Measurements from ENCODE around the gene CYB561A3. TPM values are rescaled to one million over a fixed set of nuclear protein-coding genes. Genes with fewer than 3 reads are reported as not detected.
A peak's percentile ranks its signal among the peaks of the same experiment; 100 is the strongest.

The CYB561A3 gene
- total RNA-seq, 1 donor from 2014 or later = 26.4 TPM

GRCh38 chr11:61349189-61349751, 12.4 kb downstream of the CYB561A3 start:
- no peak for FAIRE-seq
- H3K4me1 ChIP-seq (ENCODE audit: insufficient read depth, low read length) = no peaks in the 10 kb centered on the region

GRCh38 chr11:61347916-61348461, 13.7 kb downstream of the CYB561A3 start:
- H3K4me1 ChIP-seq (ENCODE audit: insufficient read depth, low read length) = no peaks in the 10 kb centered on the region
- H4K20me1 ChIP-seq (ENCODE audit: insufficient read depth, low read length) = no peaks in the 10 kb centered on the region
- no peak overlapping the region for H3K27ac ChIP-seq (ENCODE audit: low read depth, low read length)
- peaks cover 4% of the 10 kb centered on the region for H3K9me3 Mint-ChIP-seq (ENCODE audit: unreplicated experiment)
- peak overlapping the region; percentile 34 for H3K4me3 Mint-ChIP-seq (ENCODE audit: unreplicated experiment)
- H3K27me3 Mint-ChIP-seq (ENCODE audit: low read depth, unreplicated experiment) = peaks cover 4% of the 10 kb centered on the region
- peaks cover 10% of the 10 kb centered on the region for H3K36me3 ChIP-seq (ENCODE audit: insufficient read depth, low read length)
- FAIRE-seq (no peak), DNase-seq (ENCODE audit: low read depth) (no peak)
- no peak overlapping the region for H3K9ac ChIP-seq (ENCODE audit: low read length)
- peaks cover 21% of the 10 kb centered on the region for H3K36me3 Mint-ChIP-seq (ENCODE audit: low read depth, unreplicated experiment)
- peaks cover 7% of the 10 kb centered on the region for H3K4me1 Mint-ChIP-seq (ENCODE audit: low read depth, unreplicated experiment)
- H3K27me3 ChIP-seq (ENCODE audit: insufficient read depth, low read length) = no peaks in the 10 kb centered on the region
- H2AFZ ChIP-seq (ENCODE audit: low read depth, low read length) = no peak overlapping the region
- no peak overlapping the region for H3K4me3 ChIP-seq (ENCODE audit: insufficient read depth, low read depth, low read length)
- no peaks in the 10 kb centered on the region for H3K9me3 ChIP-seq (ENCODE audit: insufficient read depth, low read depth, low read length)
- H3K27ac Mint-ChIP-seq (ENCODE audit: unreplicated experiment) = no peak overlapping the region
- H3K4me2 ChIP-seq (ENCODE audit: low read length) = no peak overlapping the region
- H3K79me2 ChIP-seq (ENCODE audit: insufficient read depth, low read length) = no peaks in the 10 kb centered on the region
- no peak for TF ChIP-seq EZH2 (IDR thresholded peaks at IDR 0.05; ENCODE audit: insufficient read depth, low read length)

More at GRCh38 chr11:61349189-61349751, 12.4 kb downstream of the CYB561A3 start:
- Histone ChIP-seq H3K79me2 (ENCODE audit: insufficient read depth, low read length) (no peaks in the 10 kb centered on the region), H2AFZ (ENCODE audit: low read depth, low read length) (no peak overlapping the region), H3K9ac (ENCODE audit: low read length) (no peak overlapping the region), H3K4me3 (ENCODE audit: insufficient read depth, low read depth, low read length) (no peak overlapping the region), H3K36me3 (ENCODE audit: insufficient read depth, low read length) (peaks cover 15% of the 10 kb centered on the region), H3K4me2 (ENCODE audit: low read length) (no peak overlapping the region), H3K27ac (ENCODE audit: low read depth, low read length) (no peak overlapping the region), H4K20me1 (ENCODE audit: insufficient read depth, low read length) (peaks cover 4% of the 10 kb centered on the region), H3K9me3 (ENCODE audit: insufficient read depth, low read depth, low read length) (no peaks in the 10 kb centered on the region), H3K27me3 (ENCODE audit: insufficient read depth, low read length) (no peaks in the 10 kb centered on the region)
- H3K27me3 Mint-ChIP-seq (ENCODE audit: low read depth, unreplicated experiment) = peaks cover 4% of the 10 kb centered on the region
- H3K27ac Mint-ChIP-seq (ENCODE audit: unreplicated experiment) = peak overlapping the region; percentile 18
- H3K4me1 Mint-ChIP-seq (ENCODE audit: low read depth, unreplicated experiment) = peaks cover 7% of the 10 kb centered on the region
- H3K4me3 Mint-ChIP-seq (ENCODE audit: unreplicated experiment) = no peak overlapping the region
- H3K36me3 Mint-ChIP-seq (ENCODE audit: low read depth, unreplicated experiment) = peaks cover 24% of the 10 kb centered on the region
- peaks cover 4% of the 10 kb centered on the region for H3K9me3 Mint-ChIP-seq (ENCODE audit: unreplicated experiment)
- TF ChIP-seq EZH2 (IDR thresholded peaks at IDR 0.05; ENCODE audit: insufficient read depth, low read length) (no peak), CTCF (IDR thresholded peaks at IDR 0.05; ENCODE audit: insufficient read depth, low read depth, low read length) (no peak)
- DNase-seq (ENCODE audit: low read depth) = no peak

GRCh38 chr11:61345954-61346843, 15.5 kb downstream of the CYB561A3 start:
- Mint-ChIP-seq H3K27me3 (ENCODE audit: low read depth, unreplicated experiment) (peaks cover 6% of the 10 kb centered on the region), H3K36me3 (ENCODE audit: low read depth, unreplicated experiment) (peaks cover 19% of the 10 kb centered on the region), H3K27ac (ENCODE audit: unreplicated experiment) (peak overlapping the region; percentile 41), H3K4me3 (ENCODE audit: unreplicated experiment) (no peak overlapping the region), H3K9me3 (ENCODE audit: unreplicated experiment) (peaks cover 4% of the 10 kb centered on the region), H3K4me1 (ENCODE audit: low read depth, unreplicated experiment) (peaks cover 7% of the 10 kb centered on the region)
- H3K4me3 ChIP-seq (ENCODE audit: insufficient read depth, low read depth, low read length) = no peak overlapping the region
- no peaks in the 10 kb centered on the region for H3K4me1 ChIP-seq (ENCODE audit: insufficient read depth, low read length)
- H3K9ac ChIP-seq (ENCODE audit: low read length) = no peak overlapping the region
- H3K4me2 ChIP-seq (ENCODE audit: low read length) = no peak overlapping the region
- H3K36me3 ChIP-seq (ENCODE audit: insufficient read depth, low read length) = peaks cover 3% of the 10 kb centered on the region
- no peaks in the 10 kb centered on the region for H3K27me3 ChIP-seq (ENCODE audit: insufficient read depth, low read length)
- TF ChIP-seq CTCF (IDR thresholded peaks at IDR 0.05; ENCODE audit: insufficient read depth, low read depth, low read length) = no peak
- no peak for TF ChIP-seq EZH2 (IDR thresholded peaks at IDR 0.05; ENCODE audit: insufficient read depth, low read length)
- no peak overlapping the region for H3K27ac ChIP-seq (ENCODE audit: low read depth, low read length)
- H3K9me3 ChIP-seq (ENCODE audit: insufficient read depth, low read depth, low read length) = no peaks in the 10 kb centered on the region
- no peak for FAIRE-seq
- no peak for DNase-seq (ENCODE audit: low read depth)
- H4K20me1 ChIP-seq (ENCODE audit: insufficient read depth, low read length) = no peaks in the 10 kb centered on the region
- H3K79me2 ChIP-seq (ENCODE audit: insufficient read depth, low read length) = no peaks in the 10 kb centered on the region
- no peak overlapping the region for H2AFZ ChIP-seq (ENCODE audit: low read depth, low read length)

Data from astrocyte (in vitro differentiated cells and primary cell).